Measurements from ENCODE around the gene ST3GAL2.

The ST3GAL2 gene

DNA sequence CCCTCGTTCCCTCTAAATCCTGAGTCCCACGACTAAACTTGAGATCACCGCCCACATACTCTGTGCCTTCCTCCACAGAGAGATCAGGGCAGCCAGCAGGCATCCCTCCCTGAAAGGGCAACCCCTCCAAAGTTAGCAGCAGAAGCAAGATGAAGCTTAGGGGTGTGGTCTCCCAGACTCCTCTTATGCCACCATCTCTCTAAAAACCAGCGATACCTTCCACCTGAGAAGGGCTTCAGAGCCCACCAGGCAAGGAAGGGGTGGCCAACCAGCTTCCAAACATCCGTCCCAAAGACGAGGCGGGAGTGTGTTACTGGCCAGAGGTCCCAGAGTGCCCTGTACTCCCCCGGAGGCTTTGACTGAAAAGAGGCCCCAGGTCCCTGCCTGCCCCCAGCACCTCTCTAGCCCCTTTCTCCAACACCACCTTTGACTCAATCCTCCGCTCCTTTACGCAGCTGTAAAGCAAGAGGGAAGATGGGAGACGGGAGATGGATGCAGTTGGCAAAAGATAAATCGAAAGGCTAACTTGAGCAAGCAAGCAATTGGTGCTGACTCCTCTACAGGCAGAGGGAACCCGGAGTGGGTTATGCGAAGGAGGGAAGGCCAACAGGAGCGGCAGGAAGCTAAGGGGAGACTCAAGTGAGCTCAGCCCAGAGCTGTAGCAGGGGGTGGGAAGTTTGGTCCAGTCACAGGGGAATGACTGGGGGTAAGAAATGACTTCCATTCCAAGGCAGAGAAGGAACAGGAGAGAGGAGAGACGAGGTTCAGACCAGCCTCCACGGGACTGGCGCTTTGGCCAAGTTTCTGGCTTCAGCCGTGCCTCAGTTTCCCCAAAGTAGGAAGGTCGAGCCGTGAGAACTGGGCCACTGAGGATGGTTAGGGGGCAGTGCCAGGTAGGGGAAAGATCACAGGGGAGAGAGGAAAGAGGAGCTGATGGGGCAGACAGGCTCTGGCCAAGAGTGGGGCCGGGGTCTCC, 1.0 kb downstream of the ST3GAL2 start:
- DNase-seq, result peak in 4 of 51 donors; percentile 7 to 34 (median 22)

DNA sequence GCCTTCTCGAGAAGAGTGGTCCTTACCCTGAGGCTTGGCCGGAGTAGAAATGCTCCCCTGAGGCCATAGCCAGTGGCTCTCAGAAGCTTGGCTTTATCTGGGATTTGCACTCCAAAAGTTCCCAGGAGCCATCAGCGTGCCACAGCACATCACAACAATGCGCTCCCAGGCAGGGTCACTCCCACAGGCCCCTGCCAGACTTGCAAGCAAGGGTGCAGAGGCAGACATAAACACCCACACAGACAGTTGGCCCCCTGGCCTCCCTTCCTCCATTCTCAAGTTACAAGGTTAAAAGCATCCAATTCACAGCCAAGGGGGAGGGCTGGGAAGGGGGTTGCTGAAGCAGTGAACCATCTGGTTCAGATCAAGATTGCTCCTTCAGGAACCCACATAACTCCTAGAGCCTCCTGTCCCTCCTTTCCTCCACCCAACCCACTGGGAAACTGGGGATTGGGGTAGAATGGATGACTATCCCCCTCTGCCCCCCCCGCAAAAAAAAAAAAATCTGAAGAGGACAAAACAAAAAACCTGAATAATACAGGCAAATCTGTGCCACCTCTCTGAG, 1.8 kb downstream of the ST3GAL2 start:
- no peak for DNase-seq

DNA sequence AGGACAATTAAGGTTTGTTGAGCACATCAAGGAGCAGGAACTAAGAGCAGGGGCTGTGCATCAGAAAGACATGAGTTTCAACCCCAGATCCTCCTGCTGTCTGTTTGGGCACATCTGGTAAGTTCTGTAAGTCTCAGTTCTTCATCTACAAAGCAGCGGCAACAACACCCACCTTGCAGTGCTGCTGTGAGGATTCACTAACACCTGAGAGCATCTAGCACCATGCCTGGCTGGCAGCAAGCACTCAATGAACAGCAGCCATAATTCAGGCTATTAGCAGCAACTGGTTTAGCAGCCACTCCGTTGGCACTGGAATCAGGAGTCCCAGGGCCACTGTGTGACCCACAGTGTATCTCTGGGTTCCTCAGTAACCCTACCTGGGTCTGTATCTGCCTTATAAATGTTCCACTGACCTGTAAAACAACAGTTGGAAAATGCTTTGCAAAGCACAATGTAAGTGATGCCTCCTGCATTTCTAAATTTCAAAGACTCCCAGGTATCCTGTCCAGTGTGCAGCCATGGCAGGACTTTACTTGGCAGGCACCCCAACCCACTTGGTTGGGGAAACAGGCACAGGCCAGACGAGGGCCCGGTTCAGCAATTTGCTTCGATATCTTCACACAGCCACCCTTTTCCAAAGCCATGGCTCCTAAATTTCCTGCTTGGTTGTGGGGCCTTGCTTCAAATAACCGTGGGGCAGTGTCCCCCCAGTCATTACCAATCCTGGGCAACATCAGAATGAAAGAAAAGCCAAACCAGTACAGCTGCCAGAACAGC, 4.2 kb downstream of the ST3GAL2 start:
- DNase-seq, result no peak

DNA sequence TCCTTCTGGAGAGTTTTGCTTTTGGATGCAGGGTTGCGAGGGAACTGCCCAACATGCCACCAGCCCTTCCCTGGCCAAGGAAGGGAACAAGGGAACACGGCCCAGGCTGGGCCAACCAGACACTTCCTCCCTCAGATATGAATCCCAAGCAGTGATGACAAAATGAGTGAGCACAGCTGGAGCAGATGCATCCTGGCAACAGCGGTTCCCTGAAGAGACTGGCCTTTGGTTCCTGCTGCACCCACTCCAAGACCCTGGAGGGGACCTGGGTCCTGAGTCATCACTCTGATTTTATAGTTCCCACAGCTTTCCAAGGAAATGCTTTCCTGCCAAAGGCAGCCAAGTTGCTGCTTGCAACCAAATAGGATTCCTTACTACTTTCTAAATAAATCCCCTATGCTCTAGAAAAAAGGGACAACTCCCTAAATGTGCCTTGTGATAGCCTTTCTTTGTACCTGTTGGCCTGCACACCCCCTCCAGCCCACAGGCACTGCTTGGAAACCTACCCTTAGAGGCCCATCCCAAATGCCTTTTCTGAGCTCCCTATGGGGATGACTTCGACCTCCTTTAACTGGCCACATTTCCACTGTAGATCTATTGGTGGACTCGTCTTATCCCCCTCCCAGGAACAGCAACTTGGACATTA, 5.3 kb downstream of the ST3GAL2 start:
- DNase-seq, result peak in 1 of 51 donors; percentile 9

DNA sequence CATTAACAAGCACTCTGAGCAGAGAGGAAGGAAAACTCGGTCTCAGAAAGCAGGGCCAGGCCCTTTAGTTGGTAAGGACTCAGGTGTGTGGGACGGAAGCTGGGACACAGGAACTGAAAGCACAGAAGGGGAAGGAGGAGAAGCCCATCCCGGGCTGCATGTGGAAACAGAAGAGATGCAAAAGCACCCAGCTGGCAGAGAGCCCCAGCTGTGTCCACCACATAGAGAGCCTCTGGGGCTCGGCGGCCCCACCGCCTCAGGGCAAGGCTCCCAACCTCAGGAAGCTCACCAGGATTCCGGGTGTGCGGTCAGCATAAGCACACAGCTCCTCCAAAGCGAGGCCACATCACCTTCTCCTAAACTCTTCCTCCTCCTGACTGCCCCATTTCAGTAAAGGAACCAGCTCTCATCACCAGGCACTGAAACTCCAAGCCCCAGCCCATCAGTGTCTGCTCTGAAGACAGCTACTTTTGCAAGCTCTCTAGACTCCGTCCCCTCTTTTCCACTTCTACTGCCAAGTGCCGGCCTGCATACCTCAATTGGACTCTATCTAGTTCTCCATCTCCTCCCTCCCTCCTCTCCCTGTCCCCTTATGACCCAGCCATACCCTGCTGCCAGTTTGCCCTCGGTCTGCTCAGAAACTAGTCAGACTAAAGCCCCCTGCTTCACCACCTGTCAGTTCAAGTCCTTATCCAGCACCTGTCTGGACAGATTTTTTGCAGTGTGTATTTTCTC, 6.0 kb downstream of the ST3GAL2 start:
- no peak for DNase-seq

DNA sequence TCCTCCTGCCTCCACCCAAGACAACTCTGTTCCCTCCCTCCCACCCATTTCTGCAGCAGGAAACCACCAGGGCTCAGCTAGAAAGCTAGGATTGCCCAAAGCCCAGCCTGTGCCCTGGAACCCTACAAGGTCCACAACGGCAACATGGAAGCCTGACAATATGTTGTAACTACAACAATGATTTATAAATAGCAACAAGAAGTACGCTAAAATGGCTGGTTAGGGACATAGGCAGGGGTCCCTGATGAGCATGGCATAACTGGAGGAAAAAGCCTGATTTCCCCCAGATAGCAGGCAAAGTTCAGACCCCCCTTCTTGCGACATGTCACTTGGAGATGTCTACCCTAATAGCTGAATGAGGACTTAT, 6.6 kb downstream of the ST3GAL2 start:
- no peak for DNase-seq

DNA sequence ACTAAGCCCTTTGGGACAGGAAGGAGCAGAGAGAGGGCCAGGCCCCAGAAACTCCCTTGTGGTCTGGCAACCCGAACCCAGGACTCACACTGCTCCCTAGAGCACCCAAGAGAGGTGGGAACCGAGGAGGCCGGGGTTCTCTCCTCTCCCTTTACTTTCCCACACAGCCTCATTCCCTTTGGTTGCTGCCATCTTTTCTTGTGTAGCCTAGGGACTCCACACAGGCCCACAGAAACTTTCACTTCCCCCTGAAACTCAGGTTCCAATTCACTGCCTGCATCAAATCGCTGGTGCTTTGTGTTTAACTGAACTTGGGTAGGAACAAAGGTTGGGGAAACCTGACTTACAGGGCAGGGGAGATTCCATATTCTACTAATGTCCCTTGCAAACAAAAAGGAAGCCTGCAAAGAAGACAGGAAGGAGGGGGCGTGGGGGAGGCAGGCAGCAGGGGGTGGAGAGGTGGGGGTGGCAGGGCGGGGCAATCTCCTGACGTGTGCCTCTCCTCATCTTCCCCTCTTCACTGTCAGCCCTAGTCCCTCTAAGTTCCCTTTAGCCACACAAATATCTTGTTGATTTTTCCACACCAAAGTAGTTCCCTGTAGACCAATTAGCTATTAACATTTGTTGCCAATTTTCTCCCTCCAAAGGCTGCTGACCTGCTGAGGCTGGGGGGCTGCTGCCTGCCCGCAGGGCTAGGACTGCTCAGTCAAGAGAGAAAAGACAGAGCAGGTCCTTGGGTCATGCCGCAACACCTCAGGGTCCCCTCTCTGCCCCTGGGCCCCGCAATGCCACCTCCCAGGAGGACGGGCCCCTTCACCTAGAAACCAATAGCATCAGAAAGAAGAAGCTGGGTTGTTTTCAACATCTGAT, 8.0 kb downstream of the ST3GAL2 start:
- no peak for DNase-seq

DNA sequence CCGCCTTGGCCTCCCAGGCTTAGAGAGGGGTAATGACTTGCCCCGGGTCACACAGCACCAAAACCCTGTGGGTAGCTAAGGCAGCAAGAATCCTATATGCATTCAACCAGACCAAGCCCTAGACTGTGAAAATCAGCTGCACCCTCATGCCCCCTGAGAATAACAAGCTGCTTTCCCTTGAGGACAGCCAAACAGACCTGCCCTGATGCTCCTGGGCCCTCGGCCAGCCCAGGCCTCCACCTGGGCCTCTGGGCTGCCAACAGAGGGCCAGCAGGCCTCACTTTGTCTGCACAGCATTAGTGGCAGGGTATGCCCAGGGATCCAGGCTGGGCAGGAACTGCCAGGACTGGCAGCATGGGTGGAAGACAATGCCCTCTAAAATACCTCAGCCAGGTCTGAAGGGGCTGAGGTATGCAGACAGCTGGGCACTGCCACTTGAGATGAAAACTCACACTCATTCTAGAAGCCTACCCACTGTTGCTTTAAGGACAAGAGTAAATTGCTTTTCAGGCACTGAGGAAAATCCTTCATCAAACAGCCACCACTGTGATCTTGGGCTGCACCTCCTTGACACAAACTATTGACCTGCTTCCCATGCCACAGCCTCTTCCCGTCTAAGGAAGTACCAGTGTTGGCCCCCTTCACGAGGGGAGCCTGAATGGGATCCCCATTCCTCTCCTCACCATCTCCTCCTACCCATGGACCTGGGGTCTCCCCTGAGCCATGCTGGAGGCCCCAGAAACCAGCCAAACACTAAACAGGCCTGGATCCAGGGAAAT, 8.8 kb downstream of the ST3GAL2 start:
- DNase-seq, result no peak

DNA sequence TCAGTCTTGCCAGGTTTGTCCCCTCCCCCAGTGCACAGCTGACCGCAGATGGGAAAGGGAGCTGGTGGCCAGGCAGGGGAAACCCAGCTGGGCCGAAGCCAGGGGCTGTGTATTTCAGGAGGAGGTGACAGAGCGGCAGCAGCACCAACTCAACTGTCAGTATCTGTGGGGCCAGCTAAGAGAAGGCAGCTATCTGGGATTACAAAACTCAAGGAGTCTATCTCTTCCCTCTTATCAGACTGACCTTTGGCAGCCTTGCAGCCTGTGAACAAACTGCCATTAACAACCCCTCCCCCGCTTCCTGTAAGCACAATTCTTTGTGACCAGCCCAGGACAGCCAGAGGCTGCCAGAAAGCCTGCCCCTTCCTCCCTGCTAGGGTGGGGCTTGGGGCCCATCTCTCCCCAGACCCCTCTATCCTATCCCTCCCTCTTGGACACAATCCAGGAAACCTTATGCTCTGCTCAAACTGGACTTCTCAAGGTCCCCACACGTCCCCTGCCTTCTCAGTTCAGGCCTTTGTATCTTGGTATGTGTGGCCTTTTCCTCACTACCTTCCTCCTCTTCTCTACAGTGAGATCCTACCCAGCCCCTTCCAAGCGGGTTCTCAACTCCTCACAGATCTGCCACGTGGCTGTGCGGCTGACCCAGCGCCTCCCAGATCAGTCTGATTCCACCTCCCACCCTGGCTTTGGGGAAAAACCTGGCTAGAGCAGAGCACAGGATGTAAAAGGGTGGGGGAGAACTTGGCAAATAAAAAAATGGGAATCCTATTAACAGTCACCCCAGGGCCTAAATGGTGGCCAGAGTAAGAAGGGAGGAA, 10.5 kb downstream of the ST3GAL2 start:
- DNase-seq, result peak in 48 of 51 donors; percentile 9 to 84 (median 56)

DNA sequence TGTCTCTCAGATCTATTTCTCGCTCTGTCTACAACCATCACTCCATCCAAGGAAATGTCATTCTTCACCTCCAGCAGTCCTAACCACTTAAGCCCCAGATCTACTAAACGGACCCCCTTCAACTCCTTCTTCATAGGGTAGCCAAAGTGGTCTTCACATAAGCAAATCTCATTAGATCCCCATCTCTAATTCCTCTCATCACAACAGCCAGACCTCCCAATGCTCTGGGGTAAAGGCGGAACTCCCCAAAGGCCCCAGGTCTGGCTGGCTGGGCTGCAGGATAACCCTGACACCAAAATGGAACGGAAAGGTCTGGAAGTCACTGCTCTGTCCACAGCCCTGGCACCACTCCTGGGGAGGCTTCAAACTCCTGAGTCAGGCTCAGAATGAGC, 11.1 kb downstream of the ST3GAL2 start:
- DNase-seq, result peak in 1 of 51 donors; percentile 10

DNA sequence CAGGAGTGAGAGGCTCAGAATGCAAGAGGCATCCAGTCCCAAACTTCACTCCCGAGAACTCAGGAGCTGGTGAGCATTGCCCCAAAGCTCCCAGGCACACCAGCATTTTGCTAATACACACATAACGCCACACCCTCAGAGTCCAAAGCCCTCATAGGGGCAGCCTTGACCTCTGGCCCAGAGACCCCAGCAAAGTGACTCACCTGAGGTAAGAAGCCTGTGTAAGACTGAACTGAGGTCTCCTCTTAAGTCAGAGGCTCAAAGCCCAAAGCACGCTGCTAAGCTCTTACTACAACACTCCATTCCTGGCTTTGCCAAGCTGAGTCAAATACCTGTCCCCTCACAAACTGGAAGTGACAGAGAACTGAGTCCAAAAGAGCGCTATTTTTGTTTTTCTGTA, 16.4 kb downstream of the ST3GAL2 start:
- no peak for DNase-seq

DNA sequence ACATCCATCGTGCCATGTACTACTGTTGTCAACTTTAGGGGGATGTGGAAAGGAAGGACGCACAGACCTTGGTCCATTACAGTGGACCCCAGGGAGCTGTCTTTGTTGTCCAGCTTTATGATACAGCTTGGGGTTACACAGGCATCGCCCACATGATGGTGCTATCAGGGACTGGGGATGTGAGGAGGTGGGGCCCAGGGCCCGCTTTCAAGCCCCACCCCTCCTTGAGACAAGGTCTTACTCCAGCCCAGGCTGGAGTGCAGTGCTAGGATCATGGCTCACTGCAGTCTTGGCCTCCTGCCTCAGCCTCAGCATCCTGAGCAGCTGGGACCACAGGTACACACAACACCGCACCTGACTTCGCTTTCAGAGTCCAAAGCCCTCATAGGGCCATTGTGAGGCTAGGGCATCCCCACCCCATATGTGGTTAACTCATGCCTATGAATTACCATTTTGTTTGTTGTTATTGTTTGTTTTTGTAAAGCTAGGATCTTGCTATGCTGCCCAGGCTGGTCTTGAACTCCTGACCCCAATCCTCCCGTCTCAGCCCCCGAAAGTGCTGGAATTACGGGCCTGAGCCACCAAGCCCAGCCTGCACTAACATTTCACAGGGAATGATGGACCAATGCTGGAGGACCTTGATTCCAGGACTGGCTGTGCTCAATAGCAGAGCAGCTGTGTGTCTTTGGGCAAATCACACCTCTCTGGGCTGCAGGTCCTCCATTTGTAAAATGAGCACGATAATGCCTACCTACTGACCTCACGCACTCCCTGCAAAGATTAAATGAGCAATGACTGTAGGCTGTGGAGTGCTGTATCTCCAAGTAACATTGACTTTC, 17.2 kb downstream of the ST3GAL2 start:
- DNase-seq, result no peak

DNA sequence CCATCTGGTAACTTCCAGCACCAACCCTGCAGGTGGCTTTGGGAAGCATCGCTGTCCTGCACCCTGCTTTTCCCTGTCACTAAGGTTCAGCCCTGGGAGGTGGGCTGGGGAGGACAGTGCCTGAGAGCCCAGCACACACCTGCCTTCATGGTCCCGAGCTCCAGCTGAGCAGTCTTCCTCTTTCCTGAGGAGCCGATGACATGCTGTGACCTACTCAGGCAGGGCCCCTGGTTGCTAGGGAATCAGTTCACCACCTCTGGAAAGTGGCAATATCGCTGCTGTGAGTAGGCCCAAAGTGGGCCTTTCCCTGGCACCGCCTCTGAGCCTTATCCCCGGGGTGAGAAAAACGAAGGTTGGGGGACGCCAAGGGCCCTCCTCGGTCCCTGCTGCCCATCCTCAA, 17.9 kb downstream of the ST3GAL2 start:
- no peak for DNase-seq

DNA sequence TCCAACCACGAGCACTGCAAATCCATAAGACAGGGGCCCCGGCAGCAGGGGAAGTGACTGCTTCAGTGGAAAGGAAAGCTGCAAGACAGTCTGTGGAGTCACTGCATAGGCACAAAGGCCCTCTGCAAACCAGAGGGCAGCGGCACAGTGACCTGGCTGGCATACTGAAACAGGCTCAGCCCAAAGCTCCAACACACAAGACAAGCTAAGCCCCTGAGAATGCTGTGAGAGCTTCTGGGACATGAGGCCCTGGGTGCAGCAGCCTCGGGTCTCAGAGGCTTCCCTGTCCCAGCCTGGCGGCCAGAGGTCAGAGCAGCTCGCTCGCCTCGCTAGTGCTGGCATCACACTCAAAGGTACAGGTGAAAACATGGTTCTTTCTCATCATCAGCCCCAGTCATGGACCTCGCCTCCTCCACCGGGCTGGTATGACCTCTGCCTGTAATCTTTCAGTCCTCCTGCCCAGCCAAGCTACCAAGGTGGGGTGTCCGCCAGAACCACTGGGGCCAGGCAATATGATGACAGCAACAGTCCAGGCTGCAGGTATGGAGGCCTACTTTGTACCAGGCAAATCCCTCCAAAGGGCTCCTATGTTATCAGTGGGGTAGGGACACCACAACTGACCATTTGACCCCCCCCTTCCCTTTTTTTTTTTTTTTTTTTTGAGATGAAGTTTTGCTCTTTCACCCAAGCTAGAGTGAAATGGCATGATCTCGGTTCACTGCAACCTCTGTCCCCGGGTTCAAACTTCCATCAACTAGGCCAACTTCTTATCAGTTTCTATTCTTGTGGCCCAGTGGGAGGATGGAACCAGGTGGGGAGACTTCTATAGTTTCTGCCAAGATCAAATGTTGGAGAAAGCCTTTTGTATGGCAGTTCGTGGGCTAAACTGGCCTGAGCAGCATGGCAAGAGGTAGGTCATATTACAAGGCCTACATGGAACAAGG, 19.2 kb downstream of the ST3GAL2 start:
- no peak for DNase-seq

DNA sequence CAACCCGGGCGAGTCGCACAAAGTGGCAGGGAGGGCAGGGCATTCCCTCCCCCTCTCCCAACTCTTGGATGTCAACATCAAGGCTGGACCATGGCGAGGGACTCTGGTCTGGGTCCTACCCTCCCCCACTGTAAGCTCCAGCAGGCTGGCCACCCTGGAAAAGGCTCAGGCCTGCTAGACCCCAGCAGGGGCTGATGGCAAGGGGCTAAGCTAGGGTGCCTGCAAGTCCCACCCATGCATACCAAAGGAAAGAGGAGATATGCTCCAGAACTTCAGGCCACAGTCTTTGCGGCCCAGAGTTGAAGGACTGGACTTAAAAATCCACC, 19.9 kb downstream of the ST3GAL2 start:
- no peak for DNase-seq

DNA sequence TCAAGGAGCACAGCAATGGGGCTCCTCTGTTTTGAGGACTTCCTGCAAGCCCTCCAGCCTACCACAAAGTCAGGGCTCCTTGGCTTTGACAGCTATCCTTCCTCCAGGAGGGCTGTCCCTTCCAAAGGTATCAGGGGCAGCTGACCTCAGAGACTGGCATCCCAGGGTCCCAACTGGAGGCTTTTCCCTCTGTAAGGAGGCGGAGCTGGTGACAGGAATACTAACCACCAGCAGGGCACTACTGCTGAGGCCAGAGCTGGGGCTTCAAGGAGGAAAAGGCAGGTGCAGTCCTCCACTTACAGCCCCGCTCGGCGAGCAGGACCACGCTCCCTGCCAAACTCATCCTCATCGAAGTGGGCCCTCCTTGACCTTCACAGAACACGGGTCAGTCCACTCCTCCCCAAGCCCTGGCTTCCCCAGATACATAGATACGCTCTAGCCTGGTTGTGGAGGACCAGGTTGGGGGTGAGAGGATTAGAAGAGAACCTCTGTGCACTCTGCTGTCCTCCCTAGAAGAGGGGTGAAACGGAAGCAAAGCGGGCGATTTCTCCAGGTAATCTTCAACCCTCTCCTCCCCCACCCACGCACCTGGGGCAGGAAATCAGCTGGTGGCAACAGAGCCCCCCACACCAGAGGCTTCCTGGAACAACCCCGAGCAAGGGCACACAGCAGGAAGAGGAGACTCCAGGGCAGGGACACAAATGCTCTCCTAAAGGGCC, 20.5 kb downstream of the ST3GAL2 start:
- DNase-seq, result no peak
